OCI-LY1 (cell line): ENCODE results near the gene ATP11A.

Experiments used
- H2AFZ ChIP-seq: fragments of 200-600 bp; sonication (generic), shearing (Covaris generic); 2 replicates; pipeline ENCODE4 v1.6.0; 2014; ENCODE audit warnings: antibody characterized with exemption, mild to moderate bottlenecking, low read length
- H3F3A ChIP-seq: fragments of 200-600 bp; sonication (generic), shearing (Covaris generic); 2 replicates; pipeline ENCODE4 v1.6.0; 2014; ENCODE audit warnings: mild to moderate bottlenecking, antibody characterized with exemption, low read length, moderate library complexity; ENCODE audit not compliant: insufficient read depth
- H3K27ac ChIP-seq: fragments of 200-600 bp; sonication (generic); 2 replicates; pipeline ENCODE4 v1.5.1; 2014; ENCODE audit warnings: low read length, mixed run types, mild to moderate bottlenecking, low read depth; ENCODE audit not compliant: poor library complexity, severe bottlenecking
- H3K27me3 ChIP-seq: fragments of 200-600 bp; sonication (generic); 2 replicates; pipeline ENCODE4 v1.6.0; 2014; ENCODE audit warnings: antibody characterized with exemption, mild to moderate bottlenecking, low read length, moderate library complexity; ENCODE audit not compliant: insufficient read depth
- H3K36me3 ChIP-seq: fragments of 200-600 bp; sonication (generic); 2 replicates; pipeline ENCODE4 v1.6.1; 2014; ENCODE audit warnings: mild to moderate bottlenecking, antibody characterized with exemption, low read length, moderate library complexity, mixed read lengths; ENCODE audit not compliant: insufficient read depth
- H3K4me1 ChIP-seq: fragments of 200-600 bp; sonication (generic); 2 replicates; pipeline ENCODE4 v1.5.1; 2014; ENCODE audit warnings: mild to moderate bottlenecking, low read length, moderate library complexity; ENCODE audit not compliant: insufficient read depth, severe bottlenecking
- H3K4me2 ChIP-seq: fragments of 200-600 bp; sonication (generic), shearing (Covaris generic); 2 replicates; pipeline ENCODE4 v1.6.1; 2014; ENCODE audit warnings: low read length
- H3K4me3 ChIP-seq: fragments of 200-600 bp; sonication (generic); 2 replicates; pipeline ENCODE4 v1.5.1; 2014; ENCODE audit warnings: low read length, low read depth, mild to moderate bottlenecking, mixed read lengths; ENCODE audit not compliant: poor library complexity, severe bottlenecking
- H3K79me2 ChIP-seq: fragments of 200-600 bp; shearing (Covaris generic); 2 replicates; pipeline ENCODE4 v1.6.1; 2016; ENCODE audit warnings: mixed run types, low read length, mixed read lengths; ENCODE audit not compliant: insufficient read depth
- H3K9ac ChIP-seq: fragments of 200-600 bp; sonication (generic), shearing (Covaris generic); 2 replicates; pipeline ENCODE4 v1.6.1; 2014; ENCODE audit warnings: mild to moderate bottlenecking, low read length, mixed read lengths
- H3K9me2 ChIP-seq: fragments of 200-600 bp; sonication (generic), shearing (Covaris generic); 2 replicates; pipeline ENCODE4 v1.6.1; 2014; ENCODE audit warnings: low read depth, mild to moderate bottlenecking, low read length, mixed read lengths
- H3K9me3 ChIP-seq: fragments of 200-600 bp; shearing (Covaris generic); 2 replicates; pipeline ENCODE4 v1.6.1; 2014; ENCODE audit warnings: low read length, mixed read lengths
- H4K20me1 ChIP-seq: fragments of 200-600 bp; sonication (generic), shearing (Covaris generic); 2 replicates; pipeline ENCODE4 v1.6.0; 2016; ENCODE audit warnings: mild to moderate bottlenecking, low read length; ENCODE audit not compliant: insufficient read depth
- CTCF ChIP-seq: fragments of 200-600 bp; sonication (generic), shearing (Covaris generic); IDR thresholded peaks from 2 replicates; pipeline ENCODE4 v1.5.1; 2017; ENCODE audit warnings: mild to moderate bottlenecking, antibody characterized with exemption, low read length, moderate library complexity, mixed read lengths
- EZH2 ChIP-seq: fragments of 200-600 bp; sonication (generic), shearing (Covaris generic); IDR thresholded peaks from 2 replicates; pipeline ENCODE4 v1.8.0; 2017; ENCODE audit warnings: borderline replicate concordance, mixed run types, mild to moderate bottlenecking, antibody characterized with exemption, low read length, moderate library complexity, mixed read lengths

Gene ATP11A

GRCh38 chr13:112702341-112702985 lies 12.6 kb downstream of the ATP11A start:
- Histone ChIP-seq H4K20me1 (no peaks in the 10 kb centered on the region; the same call in 1 of the 2 replicates), H3F3A (no peaks in the 10 kb centered on the region), H3K9ac (no peak overlapping the region), H3K9me2 (no peaks in the 10 kb centered on the region), H2AFZ (no peak overlapping the region), H3K36me3 (no peaks in the 10 kb centered on the region; the same call in 1 of the 2 replicates), H3K4me3 (no peak overlapping the region), H3K79me2 (no peaks in the 10 kb centered on the region), H3K27ac (no peak overlapping the region), H3K4me1 (no peaks in the 10 kb centered on the region), H3K9me3 (no peaks in the 10 kb centered on the region), H3K4me2 (no peak overlapping the region), H3K27me3 (peaks cover 2% of the 10 kb centered on the region; the same call in 1 of the 2 replicates)
- no peak for TF ChIP-seq EZH2
- no peak for TF ChIP-seq CTCF

- Histone ChIP-seq H3K4me1 (no peaks in the 10 kb centered on the region), H3K4me2 (no peak overlapping the region)
These were observed 13.1 kb downstream of the ATP11A start for GRCh38 chr13:112702986-112703379.

GRCh38 chr13:112703449-112704284 lies 13.8 kb downstream of the ATP11A start:
- Histone ChIP-seq H3K27ac (no peak overlapping the region), H3K4me3 (no peak overlapping the region), H3K27me3 (peaks cover 8% of the 10 kb centered on the region; the same call in 1 of the 2 replicates), H3K36me3 (no peaks in the 10 kb centered on the region; the same call in 1 of the 2 replicates), H3K9me3 (no peaks in the 10 kb centered on the region), H3K9me2 (no peaks in the 10 kb centered on the region), H3K4me1 (no peaks in the 10 kb centered on the region), H3K9ac (no peak overlapping the region), H2AFZ (no peak overlapping the region), H3K79me2 (no peaks in the 10 kb centered on the region), H3K4me2 (no peak overlapping the region), H3F3A (no peaks in the 10 kb centered on the region), H4K20me1 (no peaks in the 10 kb centered on the region; the same call in 1 of the 2 replicates)
- TF ChIP-seq CTCF, result no peak
- no peak for TF ChIP-seq EZH2

More at GRCh38 chr13:112702986-112703379, 13.1 kb downstream of the ATP11A start:
- Histone ChIP-seq H3K36me3 (no peaks in the 10 kb centered on the region; the same call in 1 of the 2 replicates), H3K4me3 (no peak overlapping the region), H3K9ac (no peak overlapping the region), H3K9me2 (no peaks in the 10 kb centered on the region), H3K27ac (no peak overlapping the region), H3K27me3 (peaks cover 5% of the 10 kb centered on the region; the same call in 1 of the 2 replicates), H2AFZ (no peak overlapping the region), H3K9me3 (no peaks in the 10 kb centered on the region), H4K20me1 (no peaks in the 10 kb centered on the region; the same call in 1 of the 2 replicates), H3K79me2 (no peaks in the 10 kb centered on the region), H3F3A (no peaks in the 10 kb centered on the region)
- no peak for TF ChIP-seq CTCF
- no peak for TF ChIP-seq EZH2
